NCI-H2107 (cell line): ENCODE data around the gene ATP5MC3.
A peak's percentile ranks its signal among the peaks of the same experiment; 100 is the strongest.
"Not testable (repeated sequence)": the region's sequence is repeated elsewhere in the genome, so short reads cannot be mapped to it uniquely, and the experiment has no call there.

Experiments
- DNase-seq: peaks from one replicate; lab custom pipeline; 2025; lab: John Stamatoyannopoulos, UW

ATP5MC3 gene

GRCh38 chr2:175181104-175181876 is at the start of gene ATP5MC3:
TSS of gene ATP5MC3 (minus strand) at chr2:175181710. CDS start at chr2:175181393, 317 bp downstream.
- DNase-seq = peak; percentile 91

- DNase-seq = not testable (repeated sequence)
Observed at GRCh38 chr2:175228601-175229000, 47.1 kb upstream of the ATP5MC3 start.

- no peak for DNase-seq
Observed at GRCh38 chr2:175228179-175228578, 46.7 kb upstream of the ATP5MC3 start.

- no peak for DNase-seq
Observed at GRCh38 chr2:175227393-175227792, 45.9 kb upstream of the ATP5MC3 start.

- DNase-seq = no peak
Observed at GRCh38 chr2:175220075-175220474, 38.6 kb upstream of the ATP5MC3 start.

GRCh38 chr2:175218551-175218950 is 37.0 kb upstream of the ATP5MC3 start:
- DNase-seq = no peak

- peak; percentile 15 for DNase-seq
Observed at GRCh38 chr2:175207741-175208438, 26.4 kb upstream of the ATP5MC3 start.

- DNase-seq = no peak
Observed at GRCh38 chr2:175206866-175207265, 25.4 kb upstream of the ATP5MC3 start.

- DNase-seq = no peak
Observed at GRCh38 chr2:175205523-175205922, 24.0 kb upstream of the ATP5MC3 start.

- DNase-seq = peak; percentile 7
Observed at GRCh38 chr2:175203621-175204496, 22.3 kb upstream of the ATP5MC3 start.

GRCh38 chr2:175195012-175195411 is 13.5 kb upstream of the ATP5MC3 start:
- DNase-seq = no peak

- no peak for DNase-seq
Observed at GRCh38 chr2:175188761-175189160, 7.3 kb upstream of the ATP5MC3 start.

- no peak for DNase-seq
Observed at GRCh38 chr2:175187378-175187777, 5.9 kb upstream of the ATP5MC3 start.

GRCh38 chr2:175183674-175184073 is 2.2 kb upstream of the ATP5MC3 start:
- no peak for DNase-seq

- no peak for DNase-seq
Observed at GRCh38 chr2:175181877-175182308, 383 bp upstream of the ATP5MC3 start.

GRCh38 chr2:175180701-175181103 is 808 bp downstream of the ATP5MC3 start:
- DNase-seq = no peak

GRCh38 chr2:175176624-175177023 is 4.9 kb downstream of the ATP5MC3 start:
- DNase-seq = no peak

- DNase-seq = no peak
Observed at GRCh38 chr2:175175896-175176295, 5.6 kb downstream of the ATP5MC3 start.

- DNase-seq = no peak
Observed at GRCh38 chr2:175175320-175175719, 6.2 kb downstream of the ATP5MC3 start.

GRCh38 chr2:175170659-175171304 is 10.7 kb downstream of the ATP5MC3 start:
- DNase-seq = no peak

- DNase-seq = no peak
Observed at GRCh38 chr2:175169191-175169590, 12.3 kb downstream of the ATP5MC3 start.

GRCh38 chr2:175168564-175168945 is 13.0 kb downstream of the ATP5MC3 start:
- no peak for DNase-seq
